PFSK-1 (cell line): Measurements from ENCODE around the gene PFN2.

Experiments
- POLR2AphosphoS5 ChIP-seq: IDR thresholded peaks from 2 replicates; pipeline ENCODE4 v1.6.1; 2012; ENCODE audit warnings: low read depth, mild to moderate bottlenecking, control low read depth, low read length, moderate library complexity
- REST ChIP-seq, 2 experiments: IDR thresholded peaks; 2 replicates each; pipeline versions ENCODE4 v1.6.1 to v1.8.0; 2011 to 2012; ENCODE audit warnings: low read depth in 2 of 2, low read length in 2 of 2, control low read depth in 1 of 2, inconsistent platforms in 1 of 2, mild to moderate bottlenecking in 1 of 2, moderate library complexity in 1 of 2; ENCODE audit not compliant: insufficient read depth in 1 of 2
- SIN3A ChIP-seq: IDR thresholded peaks from 2 replicates; pipeline ENCODE4 v1.6.1; 2012; ENCODE audit warnings: mild to moderate bottlenecking, low read length, moderate library complexity, borderline replicate concordance; ENCODE audit not compliant: insufficient read depth
- TAF1 ChIP-seq: IDR thresholded peaks from 2 replicates; pipeline ENCODE4 v1.6.1; 2012; ENCODE audit warnings: low read length, control low read depth, borderline replicate concordance; ENCODE audit not compliant: insufficient read depth

- TF ChIP-seq POLR2AphosphoS5 (no peak), REST (IDR thresholded peaks at IDR 0.05; ENCODE audit: insufficient read depth in 1 of 2, low read depth in 2 of 2, low read length in 2 of 2) (no peak), TAF1 (no peak), SIN3A (no peak)
Observed at GRCh38 chr3:149968216-149968615, 2.5 kb downstream of the PFN2 start.
